Measurements from ENCODE around the gene TLNRD1.

The TLNRD1 gene

GRCh38 chr15:81002009-81002330 lies 1.2 kb downstream of the TLNRD1 start:
- H3K4me3 ChIP-seq: peak overlapping the region; percentile 83
- no peak for DNase-seq (ENCODE audit: low spot score)
- H3K27ac ChIP-seq: peak overlapping the region; percentile 95 to 96
- no peak for TF ChIP-seq CTCF (IDR thresholded peaks at IDR 0.05)

GRCh38 chr15:81002331-81003096 lies 1.8 kb downstream of the TLNRD1 start:
- DNase-seq (ENCODE audit: low spot score): no peak
- Histone ChIP-seq H3K27ac (peak overlapping the region; percentile 95 to 96), H3K4me3 (peak overlapping the region; percentile 83)
- no peak for TF ChIP-seq CTCF (IDR thresholded peaks at IDR 0.05)

- TF ChIP-seq CTCF (IDR thresholded peaks at IDR 0.05): no peak
Measured at GRCh38 chr15:81003097-81003350, 2.3 kb downstream of the TLNRD1 start.

GRCh38 chr15:81006124-81006523 lies 5.4 kb downstream of the TLNRD1 start:
- no peak for DNase-seq (ENCODE audit: low spot score)
- Histone ChIP-seq H3K4me3 (no peak overlapping the region), H3K27ac (no peak overlapping the region)
- no peak for TF ChIP-seq CTCF (IDR thresholded peaks at IDR 0.05)

More at GRCh38 chr15:81003097-81003350, 2.3 kb downstream of the TLNRD1 start:
- peak overlapping the region in 1 of 2 donors; percentile 96 for H3K27ac ChIP-seq
- H3K4me3 ChIP-seq: peak overlapping the region; percentile 83
- no peak for DNase-seq (ENCODE audit: low spot score)

- Histone ChIP-seq H3K4me3 (no peak overlapping the region), H3K27ac (no peak overlapping the region)
- DNase-seq (ENCODE audit: low spot score): no peak
- no peak for TF ChIP-seq CTCF (IDR thresholded peaks at IDR 0.05)
Measured at GRCh38 chr15:81007428-81008064, 6.8 kb downstream of the TLNRD1 start.

- TF ChIP-seq CTCF (IDR thresholded peaks at IDR 0.05): no peak
- no peak for DNase-seq (ENCODE audit: low spot score)
- no peak overlapping the region for H3K27ac ChIP-seq
- no peak overlapping the region for H3K4me3 ChIP-seq
Measured at GRCh38 chr15:81008312-81008711, 7.6 kb downstream of the TLNRD1 start.

- no peak for TF ChIP-seq CTCF (IDR thresholded peaks at IDR 0.05)
- no peak for DNase-seq (ENCODE audit: low spot score)
- H3K4me3 ChIP-seq: no peak overlapping the region
- H3K27ac ChIP-seq: no peak overlapping the region
Measured at GRCh38 chr15:81010086-81010485, 9.4 kb downstream of the TLNRD1 start.

Data from coronary artery (tissue), 2 donors.